Measurements from ENCODE around the gene CLDN8.

Gene CLDN8

DNA sequence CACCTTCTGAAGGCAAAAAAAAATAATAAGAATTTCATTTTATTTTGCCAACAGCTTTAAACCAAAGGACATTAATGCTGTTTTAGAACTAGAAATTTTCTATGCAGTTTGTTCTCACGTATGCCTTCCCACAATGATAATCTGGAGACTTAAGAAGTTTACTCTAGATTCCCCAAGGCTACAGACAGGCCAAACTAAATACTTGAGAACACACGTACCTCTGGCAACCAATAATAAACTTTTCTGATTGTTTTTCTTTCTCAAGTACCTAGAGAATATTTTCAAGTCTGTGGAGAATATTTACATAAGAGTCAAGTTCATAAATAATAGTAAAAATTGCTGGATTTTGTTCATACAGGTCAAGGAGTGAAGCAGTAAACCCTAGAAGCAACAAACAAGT, 15.9 kb downstream of the CLDN8 start:
- no peak for DNase-seq

DNA sequence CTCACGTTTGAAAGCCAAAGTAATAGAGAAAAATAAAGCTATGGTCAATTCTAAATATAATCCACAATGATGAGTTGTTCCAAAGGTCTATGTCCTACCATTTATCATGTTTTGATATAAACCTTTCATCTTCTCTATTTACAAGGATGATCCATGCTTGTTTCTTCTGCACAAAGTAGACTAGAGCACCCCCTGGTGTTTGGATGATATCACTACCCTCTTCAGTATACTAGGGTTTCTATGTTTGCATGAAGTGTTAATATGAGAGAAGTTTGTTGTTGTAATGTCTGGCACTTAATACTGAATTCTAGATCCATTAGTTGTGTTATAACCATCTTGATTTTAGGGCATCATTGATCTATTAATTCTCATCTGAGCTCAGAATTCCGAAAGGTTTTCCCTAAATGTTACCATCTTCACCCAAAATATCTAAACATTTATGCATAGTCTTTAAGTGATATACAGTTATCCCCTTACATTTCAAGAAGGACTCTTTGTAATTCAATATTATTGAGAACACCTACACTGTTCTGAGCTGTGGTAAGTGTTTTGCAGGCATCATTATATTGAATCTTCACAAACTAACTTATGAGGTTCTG, 21.1 kb downstream of the CLDN8 start:
- no peak for DNase-seq

DNA sequence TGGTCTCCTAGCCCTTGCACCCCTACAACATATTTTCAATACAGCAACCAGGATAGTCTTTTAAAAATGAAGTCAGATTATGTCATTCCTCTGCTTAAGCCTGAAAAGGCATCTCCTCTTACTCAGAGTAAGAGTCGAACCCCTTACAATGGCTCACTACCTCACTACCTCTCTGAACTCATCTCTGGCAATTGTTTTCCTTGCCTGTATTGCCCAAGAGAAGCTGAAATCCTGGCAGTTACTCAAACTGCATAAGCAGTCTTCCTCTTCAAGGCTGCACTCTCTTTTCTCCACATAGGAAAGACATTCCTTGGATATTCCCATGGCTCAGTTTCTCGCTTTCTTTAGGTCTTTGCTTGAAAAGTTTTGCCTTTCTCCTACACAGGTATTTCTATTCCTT, 22.7 kb downstream of the CLDN8 start:
- no peak for DNase-seq

DNA sequence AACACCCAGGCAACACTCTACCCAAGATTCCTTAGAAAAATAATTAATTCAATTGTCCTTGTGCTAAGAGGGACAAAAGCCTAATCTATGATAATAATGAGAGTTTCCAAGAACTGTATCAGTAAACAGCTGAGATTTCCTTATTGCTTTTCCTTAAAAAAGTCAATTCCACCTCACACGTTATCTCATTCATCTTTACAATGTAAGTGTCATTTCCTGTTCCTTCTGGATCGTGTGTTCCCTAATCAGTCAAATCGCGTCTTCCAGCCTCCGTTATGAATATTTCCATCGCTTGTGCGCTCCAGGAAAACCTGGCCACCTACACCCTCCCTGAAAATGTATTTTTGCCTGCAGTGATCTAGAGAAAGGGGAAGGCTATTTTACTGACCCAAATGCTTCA, 25.3 kb downstream of the CLDN8 start:
- DNase-seq = no peak

DNA sequence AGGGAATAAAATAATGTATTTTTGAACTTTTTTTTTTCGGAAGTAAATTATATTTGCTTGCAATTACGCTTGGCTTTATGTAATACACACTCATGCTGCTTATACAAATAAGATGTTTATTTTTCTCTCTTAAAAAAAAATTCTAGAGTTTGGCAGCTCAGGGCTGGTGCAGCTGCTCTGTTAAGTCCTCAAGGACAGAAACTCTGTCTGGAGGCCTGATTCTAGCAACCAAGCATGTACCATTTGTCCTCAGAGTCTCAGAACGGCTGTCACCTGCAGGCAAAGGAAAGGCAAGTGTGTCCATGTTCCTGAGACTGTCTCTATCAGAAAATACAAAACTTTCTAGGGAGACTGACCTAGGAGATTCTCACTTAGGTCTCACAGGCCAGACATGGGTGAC, 26.1 kb downstream of the CLDN8 start:
- no peak for DNase-seq

DNA sequence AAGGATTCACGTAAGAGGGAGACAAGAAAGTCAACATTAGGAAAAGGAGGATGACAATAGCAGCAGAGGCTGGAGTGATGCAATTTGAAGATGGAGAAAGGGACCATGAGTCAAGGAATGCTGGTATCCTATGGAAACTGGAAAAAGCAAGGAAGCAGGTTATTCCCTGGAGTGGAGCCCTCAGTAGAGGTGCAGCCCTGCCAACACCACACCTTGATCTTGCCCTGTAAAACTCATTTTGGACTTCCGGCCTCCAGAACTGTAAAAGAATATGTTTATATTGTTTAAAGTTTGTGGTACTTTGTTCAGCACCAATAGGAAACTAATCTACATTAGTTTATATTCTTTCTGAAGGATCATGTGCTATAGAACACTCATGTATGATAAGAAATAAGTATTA, 29.7 kb downstream of the CLDN8 start:
- no peak for DNase-seq

DNA sequence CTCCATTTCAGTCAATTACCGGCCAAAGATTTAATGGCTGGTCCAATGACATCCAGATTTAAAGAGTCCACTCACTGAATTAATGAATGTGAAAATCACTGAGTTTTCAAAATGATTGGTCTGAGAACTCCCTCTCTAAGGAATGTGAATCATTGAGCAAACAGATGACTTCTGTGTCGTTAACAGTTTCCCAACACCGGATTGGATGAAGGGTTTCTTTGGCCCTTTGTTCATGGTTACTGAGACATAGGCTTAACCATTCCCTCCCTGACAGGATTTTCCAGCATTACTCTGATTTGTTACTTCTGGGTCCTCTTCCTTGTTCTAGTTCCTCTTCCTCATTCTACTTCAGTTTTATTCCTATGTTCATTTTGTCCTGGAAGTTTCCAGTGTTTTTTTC, 47.8 kb downstream of the CLDN8 start:
- DNase-seq = no peak

DNA sequence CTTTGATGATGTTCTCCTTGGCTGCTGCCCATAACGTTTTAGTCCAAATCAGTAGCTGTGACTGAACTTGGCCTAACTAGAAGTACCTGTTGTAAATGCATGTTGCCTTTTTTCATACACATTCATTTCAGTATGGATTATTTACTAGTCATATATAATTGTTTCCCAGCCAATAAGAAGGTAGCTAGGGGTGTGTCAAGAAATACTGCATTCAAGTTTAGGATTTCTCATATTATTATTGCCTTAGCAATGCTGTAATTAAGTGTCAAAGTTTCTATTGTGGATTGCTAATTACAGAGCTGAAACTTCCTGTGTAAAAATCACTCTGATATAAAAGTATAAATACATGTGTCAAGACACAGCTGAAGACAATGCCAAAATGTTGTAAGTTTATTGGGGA, 49.2 kb downstream of the CLDN8 start, which contains the start of gene CLDN17:
TSS of gene CLDN17 (minus strand) at position 101 of the 400 bp plus-strand sequence. CDS start 188 bp downstream, outside the sequence.
- no peak for DNase-seq

DNA sequence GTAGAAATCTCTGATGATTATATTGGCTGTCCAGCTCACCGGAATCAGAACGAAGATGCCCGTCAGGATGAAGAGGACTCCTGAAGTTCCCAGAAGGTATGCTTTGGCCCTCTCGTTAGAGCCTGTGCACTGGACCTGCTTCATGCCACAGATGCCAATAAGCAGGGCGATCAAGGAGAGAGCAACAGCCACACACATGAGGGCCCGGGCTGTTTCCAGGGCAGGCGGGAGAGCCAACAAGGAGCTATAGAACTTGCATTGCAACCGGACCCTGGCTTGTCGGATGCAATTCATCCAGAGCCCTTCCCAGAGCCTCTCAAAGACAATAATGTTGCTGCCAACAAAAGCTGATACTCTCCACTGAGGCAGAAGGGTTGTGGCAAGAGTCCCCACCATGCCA, 49.7 kb downstream of the CLDN8 start:
- DNase-seq = no peak

DNA sequence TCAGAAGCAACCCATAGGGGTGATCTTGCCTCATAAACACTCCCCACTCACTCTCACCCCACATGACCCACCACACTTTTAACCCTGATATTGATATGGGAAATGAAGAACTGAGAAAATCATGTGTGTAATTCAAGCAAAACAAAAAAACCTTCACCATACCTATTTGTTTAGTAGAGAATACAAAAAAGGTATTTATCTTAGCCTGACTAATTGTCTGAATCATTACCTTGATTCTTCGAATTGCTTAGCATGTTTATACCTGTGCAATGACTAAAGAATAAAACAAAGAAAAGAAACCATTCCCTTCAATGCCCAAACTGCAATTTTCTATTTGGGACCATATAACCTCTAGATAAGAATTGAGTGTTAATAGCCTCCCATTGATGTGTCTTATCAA, 51.1 kb downstream of the CLDN8 start:
- DNase-seq = no peak
